ENCODE results near the gene BLZF1. TPM values are rescaled to one million over a fixed set of nuclear protein-coding genes. Genes with fewer than 3 reads are reported as not detected.
A peak's percentile ranks its signal among the peaks of the same experiment; 100 is the strongest.

The BLZF1 gene
- polyA plus RNA-seq (2011; rRNA removed) (20.9 and 29.6 TPM in 2 replicates), polyA plus RNA-seq (2017; fragmentation: RNase III; extraction: RNeasy Plus Mini Kit Qiagen cat#74134 plus additional on column Dnase treatment) (15.6 to 16.2 TPM (median 15.6 TPM) in 3 replicates), polyA minus RNA-seq (2011; rRNA and poly(A)+ RNA removed) (6.3 and 6.4 TPM in 2 replicates)
- 2.7 and 2.9 TPM in 2 replicates for polyA plus RNA-seq (2012; cell fraction: cytosol; rRNA removed)
- 2.0 and 3.6 TPM in 2 replicates for polyA plus RNA-seq (2012; cell fraction: nucleus; rRNA removed)

GRCh38 chr1:169367686-169368405, at the start of gene BLZF1, which contains the start of gene NME7:
Gene BLZF1, plus strand, starts transcription at chr1:169368195. Its CDS starts 1,328 bp downstream, at chr1:169369523.
Gene NME7, minus strand, starts transcription at chr1:169367797. Its CDS starts 87 bp downstream, at chr1:169367710.
- POLR2A ChIA-PET: interaction anchor here (0.8 to 1.5 kb wide), 3 partner anchors 33 to 261 kb away, joined by 3 to 9 read pairs (median 4); partner anchors contain the start of genes ATP1B1 and SLC19A2
- FAIRE-seq (peak; percentile 94), ATAC-seq (peak; percentile 99), DNase-seq (ENCODE audit: low read depth in 1 of 2, low spot score in 1 of 2) (peak; percentile 92 to 97)
- Histone ChIP-seq H3K4me2 (peak within 1 kb of the TSS; percentile 89), H3K9me3 (peaks cover 11% of the 10 kb centered on the region; the same call in 2 of the 3 replicates), H3K4me3 (peak within 1 kb of the TSS; percentile 84), H3K4me1 (peaks cover 20% of the 10 kb centered on the region; the same call in 2 of the 3 replicates), H3K27ac (peak within 1 kb of the TSS; percentile 78 to 88)
- no peak for TF ChIP-seq HOXB13 (CRISPR knock-in tag; IDR thresholded peaks at IDR 0.05; ENCODE audit: low read depth)
- peak; percentile 53 to 56; a peak in 3 of 5 replicates for TF ChIP-seq JUN (IDR thresholded peaks at IDR 0.05)
- TF ChIP-seq MAX (IDR thresholded peaks at IDR 0.05): peak; percentile 90
- peak; percentile 21; the same call in 1 of the 2 replicates for TF ChIP-seq GATA3 (IDR thresholded peaks at IDR 0.05; ENCODE audit: borderline replicate concordance)
- no peak for TF ChIP-seq HES2 (IDR thresholded peaks at IDR 0.05)
- peak; percentile 40 for TF ChIP-seq POLR2A (IDR thresholded peaks at IDR 0.05; ENCODE audit: low read length)
- TF ChIP-seq KDM1A (IDR thresholded peaks at IDR 0.05; ENCODE audit: low read depth): no peak
- TF ChIP-seq PHF8 (IDR thresholded peaks at IDR 0.05; ENCODE audit: borderline replicate concordance, low read depth): peak; percentile 55; the same call in 1 of the 2 replicates
- peak; percentile 77 for TF ChIP-seq MYC (IDR thresholded peaks at IDR 0.05; ENCODE audit: borderline replicate concordance, low read length)
- 0 out of 3 replicates have a peak, but pooled peaks have one; percentile 7 for TF ChIP-seq SMC3 (IDR thresholded peaks at IDR 0.05)
- 0 out of 2 replicates have a peak, but pooled peaks have one; percentile 24 for TF ChIP-seq E2F6 (IDR thresholded peaks at IDR 0.05; ENCODE audit: borderline replicate concordance, low read depth)
- TF ChIP-seq MAFK (IDR thresholded peaks at IDR 0.05; ENCODE audit: partially characterized antibody): peak; percentile 11
- TF ChIP-seq CBX2 (IDR thresholded peaks at IDR 0.05; ENCODE audit: borderline replicate concordance, low read depth): no peak
- peak; percentile 31; the same call in 1 of the 3 replicates for TF ChIP-seq BCL3 (IDR thresholded peaks at IDR 0.05)
- 2% methylated on average over 36 of the region's 37 CpGs for WGBS (ENCODE audit: missing lambda C conversion rate)
- CTCF ChIA-PET: interaction anchor here (1.2 to 2.1 kb wide), 5 partner anchors 19 to 764 kb away, joined by 3 to 7 read pairs (median 5); no protein-coding TSS in a partner anchor

- ChIA-PET POLR2A (no interaction called here), CTCF (no interaction called here)
- H3K27ac ChIP-seq: no peak overlapping the region
- H3K9me3 ChIP-seq: no peaks in the 10 kb centered on the region
- no peak for ATAC-seq
- 87% methylated on average over 3 of the region's 3 CpGs for WGBS (ENCODE audit: missing lambda C conversion rate)
- no peak for DNase-seq (ENCODE audit: low read depth in 1 of 2, low spot score in 1 of 2)
- peaks cover 10% of the 10 kb centered on the region for H3K4me1 ChIP-seq
- H3K4me3 ChIP-seq: no peak overlapping the region
- FAIRE-seq: no peak
- no peak overlapping the region for H3K4me2 ChIP-seq
- TF ChIP-seq MYC (IDR thresholded peaks at IDR 0.05; ENCODE audit: borderline replicate concordance, low read length) (no peak), PBX3 (IDR thresholded peaks at IDR 0.05) (no peak), MAX (IDR thresholded peaks at IDR 0.05) (no peak), JUN (IDR thresholded peaks at IDR 0.05) (no peak), CTCF (IDR thresholded peaks at IDR 0.05) (no peak), MAZ (IDR thresholded peaks at IDR 0.05; ENCODE audit: borderline replicate concordance, low read depth, low read length) (no peak), TFCP2L1 (CRISPR knock-in tag; IDR thresholded peaks at IDR 0.05) (no peak), PHF8 (IDR thresholded peaks at IDR 0.05; ENCODE audit: borderline replicate concordance, low read depth) (no peak), ZFP36 (IDR thresholded peaks at IDR 0.05; ENCODE audit: borderline replicate concordance, partially characterized antibody) (no peak), ZC3H11A (IDR thresholded peaks at IDR 0.05) (no peak), GATA3 (IDR thresholded peaks at IDR 0.05; ENCODE audit: borderline replicate concordance) (no peak), HES2 (IDR thresholded peaks at IDR 0.05) (no peak), CHD4 (IDR thresholded peaks at IDR 0.05; ENCODE audit: borderline replicate concordance) (no peak), SREBF2 (IDR thresholded peaks at IDR 0.05) (no peak), HOXB5 (CRISPR knock-in tag; IDR thresholded peaks at IDR 0.05) (no peak), SMC3 (IDR thresholded peaks at IDR 0.05) (no peak), NR3C1 (IDR thresholded peaks at IDR 0.05) (no peak), KDM5A (IDR thresholded peaks at IDR 0.05) (no peak), EHMT2 (IDR thresholded peaks at IDR 0.05; ENCODE audit: low read depth) (no peak)
Measured at GRCh38 chr1:169318536-169319244, 49.3 kb upstream of the BLZF1 start.
